Neural cell (in vitro differentiated cells): ENCODE data around the gene SOBP. TPM values are rescaled to one million over a fixed set of nuclear protein-coding genes. Genes with fewer than 3 reads are reported as not detected.

Experiments
- H2AFZ ChIP-seq: fragments of 200-600, 300-800 bp; sonication (generic), shearing (Covaris generic); 2 replicates; pipeline ENCODE4 v1.6.0; 2014; ENCODE audit warnings: low read depth, mild to moderate bottlenecking, antibody characterized with exemption, low read length, moderate library complexity
- H3F3A ChIP-seq: fragments of 200-600 bp; shearing (Covaris generic); 2 replicates; pipeline ENCODE4 v1.6.1; 2016; ENCODE audit warnings: mild to moderate bottlenecking, moderate library complexity, mixed read lengths, antibody characterized with exemption, low read length; ENCODE audit not compliant: insufficient read depth, poor library complexity, severe bottlenecking
- H3K27ac ChIP-seq: fragments of 200-600, 300-800 bp; sonication (generic), shearing (Covaris generic); 2 replicates; pipeline ENCODE4 v1.5.1; 2014; ENCODE audit warnings: mild to moderate bottlenecking, low read length, moderate library complexity
- H3K27me3 ChIP-seq: fragments of 300-800, 200-600 bp; sonication (generic), shearing (Covaris generic); 2 replicates; pipeline ENCODE4 v1.6.0; 2014; ENCODE audit warnings: mild to moderate bottlenecking, low read depth, low read length, moderate library complexity; ENCODE audit not compliant: insufficient read depth
- H3K36me3 ChIP-seq: fragments of 300-800, 200-600 bp; sonication (generic), shearing (Covaris generic); 2 replicates; pipeline ENCODE4 v1.5.1; 2014; ENCODE audit warnings: mild to moderate bottlenecking, antibody characterized with exemption, low read length, moderate library complexity; ENCODE audit not compliant: insufficient read depth
- H3K4me2 ChIP-seq: fragments of 300-800, 200-600 bp; sonication (generic), shearing (Covaris generic); 2 replicates; pipeline ENCODE4 v1.6.0; 2014; ENCODE audit warnings: mild to moderate bottlenecking, low read length
- H3K4me3 ChIP-seq: fragments of 300-800, 200-600 bp; sonication (generic), shearing (Covaris generic); 2 replicates; pipeline ENCODE4 v1.5.1; 2014; ENCODE audit warnings: mild to moderate bottlenecking, low read length, moderate library complexity
- H3K79me2 ChIP-seq: fragments of 200-600 bp; shearing (Covaris generic); replicated peaks from 2 replicates; pipeline ENCODE4 v1.6.0; 2014; ENCODE audit warnings: mild to moderate bottlenecking, low read length, moderate library complexity; ENCODE audit not compliant: insufficient read depth
- H3K9ac ChIP-seq: fragments of 300-800, 200-600 bp; sonication (generic), shearing (Covaris generic); 2 replicates; pipeline ENCODE4 v1.6.1; 2016; ENCODE audit warnings: mild to moderate bottlenecking, low read length, mixed read lengths
- H3K9me2 ChIP-seq: fragments of 200-600 bp; shearing (Covaris generic); 2 replicates; pipeline ENCODE4 v1.6.1; 2016; ENCODE audit warnings: mild to moderate bottlenecking, low read length, mixed read lengths; ENCODE audit not compliant: insufficient read depth
- H3K9me3 ChIP-seq: fragments of 200-600, 300-800 bp; sonication (generic), shearing (Covaris generic); 2 replicates; pipeline ENCODE4 v1.6.1; 2016; ENCODE audit warnings: mild to moderate bottlenecking, mixed run types, low read length, moderate library complexity, mixed read lengths
- H4K20me1 ChIP-seq: fragments of 200-600 bp; shearing (Covaris generic); 2 replicates; pipeline ENCODE4 v1.6.1; 2016; ENCODE audit warnings: mild to moderate bottlenecking, mixed run types; ENCODE audit not compliant: insufficient read depth
- CTCF ChIP-seq: fragments of 450-650 bp; IDR thresholded peaks from 2 replicates; pipeline ENCODE4 v1.5.1; 2014; ENCODE audit warnings: antibody characterized with exemption, mild to moderate bottlenecking, moderate library complexity; ENCODE audit not compliant: poor library complexity, severe bottlenecking
- EP300 ChIP-seq: fragments of 450-650 bp; conservative IDR thresholded peaks from 2 replicates; pipeline ENCODE4 v1.6.1; 2014; ENCODE audit warnings: antibody characterized with exemption, mild to moderate bottlenecking, moderate library complexity; ENCODE audit not compliant: poor library complexity, severe bottlenecking
- EZH2 ChIP-seq: fragments of 200-600, 300-800 bp; shearing (Covaris generic), sonication (generic); IDR thresholded peaks from 2 replicates; pipeline ENCODE4 v1.6.1; 2014; ENCODE audit warnings: antibody characterized with exemption, low read length, borderline replicate concordance, mild to moderate bottlenecking; ENCODE audit not compliant: insufficient read depth, poor library complexity, severe bottlenecking
- MXI1 ChIP-seq: fragments of 450-650 bp; conservative IDR thresholded peaks from 2 replicates; pipeline ENCODE4 v1.6.1; 2014; ENCODE audit warnings: antibody characterized with exemption, mild to moderate bottlenecking; ENCODE audit not compliant: poor library complexity, severe bottlenecking
- POLR2AphosphoS5 ChIP-seq: IDR thresholded peaks from 2 replicates; pipeline ENCODE4 v1.6.1; 2012
- RAD21 ChIP-seq: fragments of 450-650 bp; conservative IDR thresholded peaks from 2 replicates; pipeline ENCODE4 v1.6.1; 2014; ENCODE audit warnings: antibody characterized with exemption, mild to moderate bottlenecking, moderate library complexity
- REST ChIP-seq: IDR thresholded peaks from 2 replicates; pipeline ENCODE4 v1.6.1; 2012; ENCODE audit warnings: borderline replicate concordance
- SMC3 ChIP-seq: fragments of 450-650 bp; conservative IDR thresholded peaks from 2 replicates; pipeline ENCODE4 v1.6.1; 2014; ENCODE audit warnings: antibody characterized with exemption, mild to moderate bottlenecking, moderate library complexity; ENCODE audit not compliant: poor library complexity
- TAF1 ChIP-seq: IDR thresholded peaks from 2 replicates; pipeline ENCODE4 v1.6.1; 2012; ENCODE audit warnings: low read depth
- polyA plus RNA-seq: library from polyadenylated mRNA; depleted of rRNA; stranded (reverse); fragments of >200 nt; gene quantifications from 2 replicates; pipeline ENCODE4 v1.2.3, GENCODE V29; 2014

The SOBP gene
- polyA plus RNA-seq, 1 donor from 2014 or later = 16.4 TPM

GRCh38 chr6:107524626-107525025 is 34.7 kb downstream of the SOBP start:
- no peak for TF ChIP-seq REST
- TF ChIP-seq EP300 = no peak
- TF ChIP-seq POLR2AphosphoS5 = no peak
- no peak for TF ChIP-seq TAF1
- TF ChIP-seq CTCF = no peak
- TF ChIP-seq SMC3 = no peak
- no peaks in the 10 kb centered on the region for H3K9me2 ChIP-seq
- H3K36me3 ChIP-seq = peaks cover 7% of the 10 kb centered on the region
- H3K4me2 ChIP-seq = no peak overlapping the region
- H3K27ac ChIP-seq = no peak overlapping the region
- no peak overlapping the region for H2AFZ ChIP-seq
- H3K9ac ChIP-seq = no peak overlapping the region
- H3K4me3 ChIP-seq = no peak overlapping the region
- no peaks in the 10 kb centered on the region for H3K79me2 ChIP-seq
- no peaks in the 10 kb centered on the region for H3K9me3 ChIP-seq
- no peaks in the 10 kb centered on the region for H3K27me3 ChIP-seq
- H3F3A ChIP-seq = no peaks in the 10 kb centered on the region
- H4K20me1 ChIP-seq = no peaks in the 10 kb centered on the region

GRCh38 chr6:107531868-107532267 is 42.0 kb downstream of the SOBP start:
- no peak overlapping the region for H2AFZ ChIP-seq
- no peaks in the 10 kb centered on the region for H3K9me3 ChIP-seq
- H3K36me3 ChIP-seq = no peaks in the 10 kb centered on the region
- H4K20me1 ChIP-seq = no peaks in the 10 kb centered on the region
- H3K4me3 ChIP-seq = no peak overlapping the region
- H3K4me2 ChIP-seq = no peak overlapping the region
- peaks cover 3% of the 10 kb centered on the region for H3F3A ChIP-seq
- H3K9me2 ChIP-seq = no peaks in the 10 kb centered on the region
- H3K27me3 ChIP-seq = no peaks in the 10 kb centered on the region
- no peak overlapping the region for H3K9ac ChIP-seq
- no peak for TF ChIP-seq EZH2
- no peak for TF ChIP-seq REST
- TF ChIP-seq POLR2AphosphoS5 = no peak
- TF ChIP-seq MXI1 = no peak
- no peak for TF ChIP-seq EP300
- TF ChIP-seq TAF1 = no peak
- no peak for TF ChIP-seq CTCF
- no peak for TF ChIP-seq SMC3
- TF ChIP-seq RAD21 = no peak
- peaks cover 10% of the 10 kb centered on the region for H3K79me2 ChIP-seq
- H3K27ac ChIP-seq = no peak overlapping the region
